Amniotic epithelial cell (primary cell): ENCODE results near the gene MIEF1.
"Not testable (repeated sequence)": the region's sequence is repeated elsewhere in the genome, so short reads cannot be mapped to it uniquely, and the experiment has no call there.

Experiments used
- DNase-seq: peaks from one replicate; pipeline ENCODE4 v3.0.0-alpha.2; 2010; ENCODE audit warnings: low read depth

MIEF1 gene

GRCh38 chr22:39512026-39512425 is 9.9 kb downstream of the MIEF1 start:
- no peak for DNase-seq

GRCh38 chr22:39513791-39514190 is 11.7 kb downstream of the MIEF1 start:
- no peak for DNase-seq

GRCh38 chr22:39514373-39514973 is 12.4 kb downstream of the MIEF1 start:
- DNase-seq: no peak

GRCh38 chr22:39515266-39516050 is 13.4 kb downstream of the MIEF1 start:
- DNase-seq: no peak

- DNase-seq: no peak
Observed at GRCh38 chr22:39517470-39517869, 15.4 kb downstream of the MIEF1 start.

GRCh38 chr22:39518144-39518786 is 16.2 kb downstream of the MIEF1 start:
- DNase-seq: peak; percentile 41

- no peak for DNase-seq
Observed at GRCh38 chr22:39518996-39519680, 17.0 kb downstream of the MIEF1 start.

GRCh38 chr22:39519681-39520225 is 17.7 kb downstream of the MIEF1 start:
- peak; percentile 55 for DNase-seq

GRCh38 chr22:39520226-39521105 is 18.4 kb downstream of the MIEF1 start, which contains the start of gene ATF4:
Gene ATF4 (plus strand): TSS chr22:39520562. CDS start chr22:39521446, 884 bp downstream.
- peak; percentile 99 for DNase-seq

- DNase-seq: peak; percentile 65
Observed at GRCh38 chr22:39521106-39521885, 19.2 kb downstream of the MIEF1 start.

GRCh38 chr22:39522091-39522490 is 20.0 kb downstream of the MIEF1 start:
- not testable (repeated sequence) for DNase-seq

GRCh38 chr22:39522567-39523300 is 20.6 kb downstream of the MIEF1 start:
- peak; percentile 87 for DNase-seq

- no peak for DNase-seq
Observed at GRCh38 chr22:39524089-39524752, 22.1 kb downstream of the MIEF1 start.

GRCh38 chr22:39524753-39525657 is 22.9 kb downstream of the MIEF1 start:
- no peak for DNase-seq

- DNase-seq: no peak
Observed at GRCh38 chr22:39525658-39525975, 23.5 kb downstream of the MIEF1 start.

GRCh38 chr22:39526736-39527171 is 24.7 kb downstream of the MIEF1 start:
- no peak for DNase-seq

- DNase-seq: no peak
Observed at GRCh38 chr22:39527481-39527961, 25.4 kb downstream of the MIEF1 start.
